GM19467 (cell line): ENCODE measurements around the gene SUSD4.

Source experiments
- ATAC-seq: cut with Tn5 transposase; IDR thresholded peaks from one replicate; pipeline ENCODE4 v1.9.1; 2021; ENCODE audit warnings: mild to moderate bottlenecking, moderate library complexity; ENCODE audit not compliant: unreplicated experiment

Gene SUSD4

DNA sequence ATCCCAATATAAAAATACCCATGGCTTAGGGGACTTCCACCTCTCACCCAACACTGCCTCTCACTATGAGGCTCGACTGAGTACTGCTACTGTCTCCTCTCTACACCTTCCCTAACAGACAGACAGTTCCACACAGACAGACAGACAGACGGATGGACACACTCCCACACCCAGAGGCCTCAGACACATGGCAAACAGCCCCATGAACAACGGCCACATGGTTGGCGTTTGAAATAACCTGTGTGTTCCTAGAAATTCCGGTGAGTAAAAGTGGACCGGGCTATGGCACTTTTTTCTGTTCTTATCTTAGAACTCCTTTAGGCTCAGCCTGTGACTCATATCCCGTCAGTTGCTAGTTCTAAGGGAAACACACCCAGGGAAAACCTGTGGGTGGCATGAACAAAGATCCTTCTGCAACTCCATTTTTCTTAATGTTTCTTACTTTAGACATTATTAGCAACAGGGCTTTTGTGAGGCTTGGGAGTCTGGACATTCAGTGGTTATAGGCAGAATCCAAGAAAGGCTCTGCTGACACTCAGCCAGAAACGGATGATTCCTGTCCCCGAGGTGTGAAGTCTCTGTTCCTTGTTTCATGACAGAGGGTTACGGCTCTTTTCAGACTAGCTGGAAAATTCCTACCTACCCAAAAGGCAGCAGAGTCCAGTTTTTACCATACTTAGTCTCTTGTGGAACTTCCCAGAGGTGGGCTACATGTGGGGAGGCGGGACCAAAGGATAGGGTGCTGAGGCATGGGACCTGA, 130.4 kb downstream of the SUSD4 start:
- ATAC-seq = no peak

DNA sequence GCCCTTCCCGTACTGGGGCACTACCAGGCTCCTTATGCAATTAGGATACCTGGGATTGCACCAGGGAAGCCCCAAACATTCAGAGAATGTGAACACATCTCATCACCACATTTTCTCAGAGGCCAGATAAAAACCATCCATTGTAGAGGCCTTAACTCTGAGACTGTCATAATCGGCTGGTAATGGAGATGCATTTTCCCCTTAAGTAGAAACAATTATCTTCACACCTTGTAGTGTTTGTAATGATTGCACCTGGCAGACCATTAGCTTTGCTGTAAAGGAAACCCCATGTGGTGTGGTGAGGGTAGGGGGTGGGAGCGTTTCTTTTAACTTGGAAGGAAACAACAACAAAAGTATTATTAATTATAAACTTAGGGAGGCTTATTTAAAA, 131.0 kb downstream of the SUSD4 start:
- no peak for ATAC-seq

DNA sequence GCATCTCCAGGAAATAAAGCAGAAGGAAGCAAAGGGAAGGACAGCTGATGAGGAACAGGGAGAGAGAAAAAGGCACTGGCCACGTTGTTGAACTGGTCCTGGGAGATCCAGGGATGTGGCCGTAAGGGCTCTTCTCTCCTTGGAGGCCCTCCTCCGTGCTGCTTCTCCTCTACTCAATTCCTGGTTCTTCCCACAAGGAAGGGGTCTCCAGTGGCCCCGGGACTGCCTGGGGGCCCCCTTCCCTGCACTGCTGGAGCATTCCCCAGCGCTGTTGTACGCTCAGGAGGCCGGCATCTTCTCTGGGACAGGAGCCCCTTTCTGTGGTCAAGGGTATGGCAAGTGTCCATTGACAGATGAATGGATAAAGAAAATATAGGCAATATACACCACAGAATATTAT, 132.4 kb downstream of the SUSD4 start:
- no peak for ATAC-seq

DNA sequence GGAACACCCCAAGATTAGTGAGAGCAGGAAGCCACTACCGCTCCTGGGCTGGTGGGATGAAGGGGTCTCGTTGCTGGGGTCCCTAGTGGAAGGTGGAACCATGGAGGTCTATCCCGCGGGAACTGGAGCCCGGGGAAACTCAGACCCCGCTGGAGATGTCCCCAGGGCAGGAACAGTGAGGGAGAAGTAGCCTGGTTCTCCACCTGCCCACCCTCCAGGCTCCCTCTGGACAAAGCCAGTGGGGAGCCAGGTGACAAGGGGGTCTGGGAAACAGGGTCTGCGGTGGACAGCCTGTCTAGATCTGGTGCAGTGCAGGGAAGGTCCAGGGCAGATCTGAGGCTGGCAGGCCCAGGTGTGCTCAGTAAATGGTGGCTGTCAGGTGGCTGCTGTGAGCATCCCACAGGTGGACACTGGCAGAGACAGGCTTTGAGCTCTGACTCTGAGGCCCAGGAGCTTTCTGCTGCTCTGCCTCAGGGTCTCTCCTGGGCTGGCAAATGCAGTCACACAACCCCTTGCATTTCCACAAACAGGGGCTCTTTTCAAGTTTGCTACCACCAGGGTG, 132.9 kb downstream of the SUSD4 start:
- ATAC-seq = no peak

DNA sequence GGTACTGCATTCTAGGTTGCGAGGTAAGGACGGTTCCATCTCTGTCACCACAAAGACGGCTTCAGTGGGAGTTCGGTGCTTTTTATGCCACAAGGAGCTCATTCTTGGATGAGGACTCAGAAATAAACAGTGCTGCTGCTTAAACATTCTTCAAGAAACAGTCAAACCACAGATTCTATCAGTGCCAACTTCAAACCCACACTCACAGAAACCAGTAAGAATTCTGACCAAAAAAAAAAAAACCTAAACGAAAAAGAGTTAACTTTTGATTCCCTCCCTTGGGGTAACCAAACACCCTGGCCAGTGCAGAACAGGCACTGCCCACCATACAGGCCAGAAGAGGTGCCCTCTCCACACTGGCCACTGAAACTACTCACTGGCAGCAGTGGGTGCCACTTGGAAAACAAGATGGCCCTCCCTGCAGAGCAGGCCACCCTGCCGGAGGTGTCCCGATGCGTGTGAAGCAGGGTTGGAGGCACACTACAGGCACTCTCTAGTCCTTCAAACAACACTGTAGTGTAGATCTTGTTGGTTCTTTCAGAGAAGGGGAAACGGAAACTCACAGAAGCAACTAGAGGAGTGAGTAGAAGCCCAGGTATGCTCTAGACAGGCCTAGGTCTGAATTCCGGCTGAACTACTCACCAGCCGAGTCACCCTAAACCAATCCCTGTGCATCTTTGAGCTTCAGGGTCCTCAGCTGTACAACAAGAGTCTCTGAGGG, 133.7 kb downstream of the SUSD4 start:
- ATAC-seq = no peak

DNA sequence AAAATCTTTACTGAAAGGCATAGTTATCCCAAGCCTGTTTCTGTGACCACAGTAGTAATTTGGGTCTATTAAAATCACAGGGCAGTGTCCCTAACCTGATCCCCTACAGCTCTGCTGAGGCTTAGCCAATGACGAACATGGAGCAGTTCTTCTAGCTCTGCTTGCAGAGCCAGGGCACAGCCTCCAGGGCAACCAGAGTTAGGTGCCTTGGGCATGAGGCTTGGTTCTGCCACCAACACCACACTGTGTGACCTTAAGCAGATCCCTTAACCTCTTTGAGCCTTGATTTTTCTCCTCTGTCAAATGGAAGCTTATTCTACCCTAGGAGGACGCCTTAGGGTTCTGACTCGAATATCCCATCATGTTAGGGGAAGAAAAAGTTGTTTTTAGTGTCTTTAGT, 134.2 kb downstream of the SUSD4 start:
- no peak for ATAC-seq

DNA sequence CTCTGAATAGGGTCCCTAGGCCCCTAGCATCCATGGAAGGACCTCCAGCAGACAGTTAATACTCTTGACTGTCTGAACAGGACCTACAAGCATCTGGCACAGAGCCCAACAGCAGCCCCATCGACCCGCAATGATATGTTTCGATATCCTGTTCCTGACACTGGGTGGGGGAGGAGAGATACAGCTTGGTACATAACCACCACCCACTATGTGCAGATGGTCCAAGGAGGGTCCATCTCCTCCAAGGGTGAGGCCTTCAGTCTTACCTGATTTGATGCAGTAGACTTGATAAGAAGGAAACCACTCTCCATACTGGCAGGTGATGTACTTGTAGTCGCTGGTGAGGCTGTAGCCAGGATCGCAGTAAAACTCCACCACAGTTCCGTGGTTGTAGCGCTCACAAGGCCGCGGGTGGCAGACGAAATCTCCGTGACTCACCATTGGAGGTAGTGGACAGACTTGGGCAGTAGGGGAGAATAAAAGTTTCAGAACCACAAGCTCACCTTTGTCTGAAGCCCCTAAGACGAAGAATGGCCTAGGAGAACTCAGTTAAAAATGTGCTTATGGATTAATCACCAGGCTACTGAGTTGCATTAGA, 134.9 kb downstream of the SUSD4 start:
- ATAC-seq = no peak

DNA sequence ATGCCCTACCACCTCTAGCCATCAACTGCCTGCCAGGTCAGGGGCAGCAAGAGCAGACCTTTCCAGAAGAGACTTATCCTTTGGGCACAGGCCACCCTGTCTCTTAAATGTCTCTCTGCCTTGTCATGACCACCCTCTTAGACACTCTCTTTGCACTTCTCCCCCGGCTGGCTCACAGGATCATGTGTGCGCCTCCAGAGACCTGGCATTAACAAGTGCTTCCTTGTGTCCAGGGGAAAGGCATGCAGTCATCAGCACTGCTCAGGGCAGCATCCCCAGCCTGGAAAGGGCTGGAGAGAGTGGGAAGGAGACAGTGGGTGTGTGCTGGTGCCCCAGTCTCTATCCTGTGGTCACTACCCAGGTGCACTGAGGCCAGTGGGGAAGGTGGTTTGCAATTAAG, 135.8 kb downstream of the SUSD4 start:
- no peak for ATAC-seq

DNA sequence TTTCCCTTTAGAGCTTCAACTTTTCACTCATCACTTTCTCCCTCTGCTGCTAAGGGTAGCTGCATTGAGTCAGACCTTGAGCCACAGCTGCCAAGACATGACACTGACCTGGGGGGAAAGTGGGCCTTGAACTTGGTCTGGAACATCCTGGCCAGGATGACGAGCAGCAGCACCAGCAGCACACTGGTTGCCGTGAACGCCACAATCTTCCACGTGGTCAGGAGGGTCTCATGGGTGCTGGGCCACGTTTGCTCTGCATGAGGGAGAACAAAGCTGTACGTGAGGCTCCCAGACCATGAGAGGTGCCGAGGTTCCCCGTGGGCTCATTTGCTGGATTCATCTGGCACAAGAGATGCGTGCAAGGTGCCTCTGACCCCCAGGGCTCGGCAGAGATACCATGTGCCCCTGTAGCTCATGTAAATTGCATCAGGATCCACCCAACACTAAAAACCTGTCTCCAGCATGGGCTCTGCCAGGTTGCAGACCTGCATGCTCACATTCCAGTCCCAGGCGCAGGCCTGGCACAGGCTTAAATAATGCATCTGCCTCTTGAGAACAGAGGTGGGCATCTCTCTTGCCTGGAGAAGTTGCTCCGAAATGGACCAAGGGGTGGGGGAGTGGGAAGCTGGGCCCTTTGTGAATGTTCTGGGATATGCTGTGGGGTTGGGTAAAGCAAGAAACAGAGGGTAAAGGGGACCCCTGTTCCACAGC, 136.3 kb downstream of the SUSD4 start:
- ATAC-seq = no peak

DNA sequence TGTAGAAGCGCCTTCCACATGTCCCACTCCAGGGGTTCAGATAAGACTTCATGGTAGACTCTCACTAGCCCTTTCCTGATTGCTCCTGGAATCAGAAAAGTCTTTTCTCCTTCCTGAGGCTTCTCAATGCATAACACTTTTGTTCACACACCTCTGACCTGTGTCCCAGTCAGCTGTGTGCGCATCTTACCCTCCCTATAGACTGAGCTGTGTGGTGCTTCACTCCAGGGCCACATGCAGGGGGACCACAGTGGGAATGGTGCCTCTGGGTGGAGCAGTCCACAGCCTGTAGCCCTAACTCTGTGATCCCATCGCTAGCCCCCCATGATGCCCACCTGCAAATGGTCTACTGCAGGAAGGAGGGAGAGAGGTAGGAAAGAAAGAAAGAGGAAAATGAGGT, 136.9 kb downstream of the SUSD4 start:
- ATAC-seq = no peak

DNA sequence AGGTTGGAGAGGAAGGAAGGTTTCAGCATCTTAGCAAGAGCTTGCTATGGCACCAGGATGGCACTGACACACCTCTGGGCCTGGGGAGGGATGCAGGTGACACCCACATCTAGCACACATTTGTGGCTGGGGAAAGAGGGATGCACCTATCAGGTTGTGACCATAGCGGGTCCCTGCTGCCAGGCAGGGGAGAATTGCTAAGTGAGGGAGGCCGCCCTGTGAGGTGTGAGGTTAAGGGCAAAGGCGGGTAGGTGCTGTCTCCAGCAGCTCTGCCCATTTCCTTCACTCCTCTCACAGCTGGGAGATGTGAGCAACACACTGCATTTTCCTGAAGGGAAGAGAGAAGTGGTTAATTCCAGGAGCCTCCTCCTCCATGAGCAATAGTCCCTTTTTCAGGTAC, 137.7 kb downstream of the SUSD4 start:
- ATAC-seq = no peak

DNA sequence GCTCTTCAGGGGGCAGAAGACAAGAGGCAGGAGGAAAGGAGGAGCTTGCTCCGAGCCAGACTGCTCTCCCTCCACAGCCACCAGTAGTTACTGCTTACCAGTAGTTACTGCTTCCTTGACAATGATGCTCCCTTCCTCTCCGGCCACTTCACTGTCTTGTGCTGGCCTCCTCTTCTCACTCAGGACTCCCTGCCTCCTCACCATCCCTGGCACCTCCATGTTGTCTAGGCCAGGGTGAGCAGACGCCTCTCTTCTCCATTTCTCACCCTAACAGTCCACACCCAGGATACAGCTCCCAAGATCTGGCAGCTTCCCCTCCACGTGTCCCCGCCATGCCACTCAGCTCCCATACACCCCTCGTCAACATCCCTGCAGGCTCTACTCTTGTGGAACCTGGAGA, 138.5 kb downstream of the SUSD4 start:
- no peak for ATAC-seq

DNA sequence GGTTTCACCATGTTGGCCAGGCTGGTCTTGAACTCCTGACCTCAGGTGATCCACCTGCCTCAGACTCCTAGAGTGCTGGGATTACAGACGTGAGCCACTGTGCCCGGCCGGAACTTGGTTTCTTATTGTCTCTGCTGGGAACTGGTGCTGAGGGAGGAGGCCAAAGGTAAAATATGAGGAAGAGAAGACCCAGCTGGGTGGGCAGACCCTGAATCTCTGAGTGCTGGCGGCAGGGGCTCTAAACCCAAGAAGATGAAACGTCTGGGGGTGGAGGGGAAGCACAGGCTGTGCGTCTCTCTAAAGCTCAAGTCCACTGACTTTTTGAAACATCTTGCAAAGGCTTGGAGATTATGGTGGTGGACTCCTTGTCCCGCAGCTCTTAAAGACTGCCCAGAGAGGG, 138.9 kb downstream of the SUSD4 start:
- no peak for ATAC-seq

DNA sequence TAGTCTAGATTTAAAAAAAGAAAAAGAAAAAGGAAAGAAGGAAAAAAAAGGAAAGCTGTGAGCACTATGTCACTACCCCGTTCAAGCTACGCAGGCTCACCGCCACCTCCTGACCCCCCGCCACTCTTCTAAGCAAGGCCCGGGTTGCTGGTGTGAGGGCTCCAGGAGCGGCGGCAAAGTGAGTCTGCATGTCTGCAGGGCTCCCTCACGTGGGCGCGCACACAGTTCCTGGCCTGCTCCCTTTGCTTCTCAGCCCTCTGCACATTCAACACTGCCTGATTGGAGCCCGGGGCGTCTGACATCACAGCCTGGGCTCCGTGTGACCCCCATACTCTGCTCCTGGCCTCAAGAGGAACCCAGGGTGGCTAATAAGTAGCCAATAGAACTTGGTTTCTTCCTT, 139.5 kb downstream of the SUSD4 start:
- no peak for ATAC-seq

DNA sequence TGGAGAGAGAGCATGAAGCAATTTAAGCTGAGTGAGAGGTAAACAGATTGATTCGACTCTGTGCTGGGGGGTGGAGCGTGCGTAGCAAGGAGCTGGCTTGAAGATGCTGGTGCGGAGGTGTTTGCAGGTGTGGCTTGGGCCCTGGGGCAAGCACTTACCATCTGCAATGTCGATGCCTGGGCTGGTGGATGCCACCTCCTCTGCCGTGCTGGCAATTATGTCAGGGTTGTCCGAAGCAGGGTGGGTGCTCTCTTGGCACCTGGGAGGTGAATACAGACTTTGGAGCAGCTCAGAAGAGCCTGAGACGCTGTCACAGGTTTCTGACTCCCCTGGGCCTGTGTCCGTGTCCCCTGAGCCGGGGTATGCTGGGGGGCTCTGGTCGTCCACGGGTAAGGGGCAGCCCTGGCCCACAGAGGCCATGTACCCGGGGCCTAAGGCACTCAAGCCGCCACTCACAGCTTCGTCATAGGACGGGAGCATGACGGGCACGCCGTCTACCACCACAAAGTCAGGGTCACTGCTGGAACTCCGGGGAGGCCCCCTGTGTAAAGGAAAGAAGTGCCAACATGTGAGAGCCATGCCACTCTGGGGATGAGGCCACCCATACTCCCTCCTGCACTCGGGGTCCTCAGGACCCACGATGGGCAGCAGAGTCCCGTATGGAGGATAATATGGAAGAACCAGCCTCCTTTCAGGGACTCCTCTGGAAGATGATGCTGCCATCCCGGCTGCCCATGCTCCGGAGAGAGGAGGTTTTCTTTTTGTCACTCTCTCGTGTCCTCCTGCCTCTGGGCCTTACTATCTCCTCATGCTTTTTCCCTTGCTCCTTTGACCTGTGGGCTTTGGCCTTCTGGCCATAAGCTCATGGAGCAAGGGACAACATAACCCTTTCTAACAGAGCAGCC, 140.6 kb downstream of the SUSD4 start:
- ATAC-seq = no peak

DNA sequence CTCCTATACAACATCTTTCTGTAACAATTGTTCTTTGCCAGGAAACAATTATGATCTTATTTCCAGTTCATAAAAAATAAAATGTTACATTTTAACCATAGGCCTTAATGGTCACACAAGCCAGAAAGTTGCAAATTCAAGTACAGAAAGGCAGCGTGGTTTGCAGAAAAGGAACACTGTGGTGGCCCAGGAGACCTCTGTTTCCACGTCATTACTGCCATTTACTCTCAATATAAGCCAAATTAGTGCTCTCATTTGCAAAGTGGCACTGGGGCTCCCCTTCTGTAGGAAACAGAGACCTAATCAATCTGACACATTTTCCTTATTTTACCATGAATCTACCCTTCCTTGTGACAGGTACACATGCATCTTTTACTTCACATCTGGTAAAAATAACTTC, 141.6 kb downstream of the SUSD4 start:
- ATAC-seq = no peak

DNA sequence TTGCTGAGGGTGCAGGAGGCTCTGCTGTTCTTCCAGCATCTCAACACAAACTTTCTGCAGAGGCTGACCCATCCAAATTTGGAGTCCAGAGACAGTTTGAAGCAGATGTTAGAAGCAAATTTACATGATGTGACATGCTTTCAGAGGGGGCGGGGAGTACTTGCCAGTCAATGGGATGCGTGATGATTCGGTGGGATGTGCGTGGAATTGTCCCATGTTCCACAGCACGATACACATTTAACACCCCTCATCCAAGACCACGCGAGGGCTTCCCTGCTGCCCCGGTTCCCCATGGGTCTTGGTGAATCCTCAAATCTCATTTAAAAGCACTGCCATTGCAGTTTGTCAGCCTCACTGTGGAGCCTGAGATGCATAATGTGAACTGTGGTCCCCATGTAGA, 142.3 kb downstream of the SUSD4 start:
- ATAC-seq = no peak

DNA sequence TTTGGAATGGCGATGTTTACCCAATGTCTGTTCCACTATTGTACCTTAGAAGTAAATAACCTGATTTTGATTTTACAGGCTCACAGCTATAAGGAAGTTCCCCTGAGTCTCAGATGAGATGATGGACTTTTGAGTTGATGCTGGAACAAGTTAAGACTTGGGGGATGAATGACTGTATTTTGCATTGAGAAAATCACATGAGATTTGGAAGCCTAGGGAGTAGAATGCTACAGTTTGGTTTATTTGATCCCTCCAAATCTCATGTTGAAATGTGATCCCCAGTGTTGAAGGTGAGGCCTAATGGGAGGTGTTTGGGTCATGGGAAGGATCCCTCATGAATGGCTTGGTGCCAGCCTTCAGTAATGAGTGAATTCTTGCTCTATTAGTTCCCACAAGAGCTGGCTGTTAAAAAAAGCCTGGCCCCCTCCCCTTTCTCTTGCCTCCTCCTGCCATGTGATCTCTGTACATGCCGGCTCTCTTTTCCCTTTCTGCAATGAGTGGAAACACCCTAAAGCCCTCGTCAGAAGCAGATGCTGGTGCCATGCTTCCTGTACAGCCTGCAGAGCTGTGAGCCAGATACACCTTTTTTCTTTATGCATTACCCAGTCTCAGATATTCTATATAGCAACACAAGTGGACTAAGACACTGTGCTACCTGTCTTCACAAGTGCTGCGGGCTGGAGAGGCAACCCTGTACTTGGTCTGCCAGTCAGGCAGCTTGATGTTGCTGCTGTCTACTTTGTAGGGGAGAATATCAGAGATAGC, 143.9 kb downstream of the SUSD4 start:
- no peak for ATAC-seq

DNA sequence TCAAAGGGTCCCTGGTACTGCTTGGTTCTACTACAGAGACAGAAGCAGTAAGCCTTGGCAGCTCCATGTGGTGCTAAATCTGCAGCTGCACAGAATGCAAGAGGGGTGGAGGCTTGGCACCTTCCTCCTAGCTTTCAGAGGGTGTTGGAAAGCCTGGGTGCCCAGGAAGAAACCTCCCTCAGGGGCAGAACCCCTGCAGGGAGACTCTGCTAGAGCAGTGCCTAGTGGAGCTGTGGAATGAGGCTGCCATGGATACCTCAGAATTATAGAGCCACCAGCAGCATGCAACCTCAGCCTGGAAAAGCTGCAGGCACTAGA, 144.7 kb downstream of the SUSD4 start:
- ATAC-seq = no peak

DNA sequence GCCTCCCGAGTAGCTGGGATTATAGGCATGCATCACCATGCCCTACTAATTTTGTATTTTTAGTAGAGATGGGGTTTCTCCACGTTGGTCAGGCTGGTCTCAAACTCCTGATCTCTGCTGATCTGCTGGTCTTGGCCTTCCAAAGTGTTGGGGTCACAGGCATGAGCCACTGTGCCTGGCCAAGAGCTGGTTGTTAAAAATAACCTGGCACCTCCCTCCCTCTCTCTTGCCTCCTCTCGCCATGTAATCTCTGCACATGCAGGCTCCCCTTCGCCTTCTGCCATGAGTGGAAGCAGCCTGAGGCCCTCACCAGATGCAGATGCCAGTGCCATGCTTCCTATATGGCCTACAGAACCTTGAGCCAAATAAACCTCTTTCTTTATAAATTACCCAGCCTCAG, 146.2 kb downstream of the SUSD4 start:
- ATAC-seq = no peak
